Measurements from ENCODE around the gene DDX49.

DNA sequence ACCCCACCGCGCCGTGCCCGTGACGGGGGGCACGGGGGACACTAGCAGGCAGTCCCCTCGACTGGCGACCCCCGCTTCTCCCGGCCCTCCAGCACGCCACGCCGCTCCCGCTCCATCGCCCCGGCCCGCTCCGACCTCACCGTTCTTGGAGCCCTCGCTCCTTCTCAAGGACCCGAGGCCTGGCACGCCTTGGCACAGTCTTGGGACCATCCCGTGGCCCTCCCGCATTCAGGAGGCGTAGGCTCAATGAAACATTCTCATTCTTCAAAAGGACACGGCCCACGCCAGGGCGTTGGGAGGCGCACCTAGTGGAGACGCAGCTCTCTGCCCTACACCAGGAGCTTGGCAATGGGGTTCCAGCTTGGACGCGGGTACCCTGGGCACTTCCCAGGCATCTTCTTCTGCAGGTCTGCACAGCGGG lies 23.1 kb upstream of the DDX49 start:
- TF ChIP-seq POLR2A (IDR thresholded peaks at IDR 0.05; ENCODE audit: low read length) (no peak), GATA1 (IDR thresholded peaks at IDR 0.05; ENCODE audit: low read depth, low read length) (no peak)

Measured in erythroblast (primary cell).